ENCODE data around the gene UQCRH.

UQCRH gene

GRCh38 chr1:46342677-46343350, 39.3 kb downstream of the UQCRH start:
- ChIA-PET CTCF (interaction anchor here (0.6 to 2.6 kb wide), 4 partner anchors 9 to 64 kb away, joined by 3 to 14 read pairs (median 3); no protein-coding TSS in a partner anchor), POLR2A (no interaction called here)

GRCh38 chr1:46343351-46343695, 39.8 kb downstream of the UQCRH start:
- TF ChIP-seq ZBTB17 (tag by site-specific recombination; IDR thresholded peaks at IDR 0.05), result no peak
- no peak for TF ChIP-seq ZNF354C (tag by site-specific recombination; IDR thresholded peaks at IDR 0.05; ENCODE audit: borderline replicate concordance, low read depth)
- no peak for TF ChIP-seq ZFP69B (tag by site-specific recombination; IDR thresholded peaks at IDR 0.05)
- POLR2A ChIA-PET, result interaction anchor here (0.6 kb wide), 1 partner anchor 24 kb away, joined by 4 read pairs; no protein-coding TSS in a partner anchor
- H3K36me3 ChIP-seq (ENCODE audit: control insufficient read depth in 2 of 2, insufficient read depth in 1 of 2, low read length in 2 of 2), result peaks cover 3 to 55% of the 10 kb centered on the region in 2 experiments; a peak in 2 of 3 replicates

More at GRCh38 chr1:46342677-46343350, 39.3 kb downstream of the UQCRH start:
- H3K27ac ChIP-seq (ENCODE audit: extremely low read depth, low read depth, low read length), result no peak overlapping the region
- H3K36me3 ChIP-seq (ENCODE audit: control insufficient read depth in 2 of 2, insufficient read depth in 1 of 2, low read length in 2 of 2), result peaks cover 3 to 54% of the 10 kb centered on the region in 2 experiments; a peak in 2 of 3 replicates
- H3K4me1 ChIP-seq (ENCODE audit: control insufficient read depth, insufficient read depth, low read length), result no peaks in the 10 kb centered on the region; the same call in none of the 2 replicates
- TF ChIP-seq, protein P1, sequence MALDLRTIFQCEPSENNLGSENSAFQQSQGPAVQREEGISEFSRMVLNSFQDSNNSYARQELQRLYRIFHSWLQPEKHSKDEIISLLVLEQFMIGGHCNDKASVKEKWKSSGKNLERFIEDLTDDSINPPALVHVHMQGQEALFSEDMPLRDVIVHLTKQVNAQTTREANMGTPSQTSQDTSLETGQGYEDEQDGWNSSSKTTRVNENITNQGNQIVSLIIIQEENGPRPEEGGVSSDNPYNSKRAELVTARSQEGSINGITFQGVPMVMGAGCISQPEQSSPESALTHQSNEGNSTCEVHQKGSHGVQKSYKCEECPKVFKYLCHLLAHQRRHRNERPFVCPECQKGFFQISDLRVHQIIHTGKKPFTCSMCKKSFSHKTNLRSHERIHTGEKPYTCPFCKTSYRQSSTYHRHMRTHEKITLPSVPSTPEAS (tag by site-specific recombination; IDR thresholded peaks at IDR 0.05), result no peak
- TF ChIP-seq, protein P2, sequence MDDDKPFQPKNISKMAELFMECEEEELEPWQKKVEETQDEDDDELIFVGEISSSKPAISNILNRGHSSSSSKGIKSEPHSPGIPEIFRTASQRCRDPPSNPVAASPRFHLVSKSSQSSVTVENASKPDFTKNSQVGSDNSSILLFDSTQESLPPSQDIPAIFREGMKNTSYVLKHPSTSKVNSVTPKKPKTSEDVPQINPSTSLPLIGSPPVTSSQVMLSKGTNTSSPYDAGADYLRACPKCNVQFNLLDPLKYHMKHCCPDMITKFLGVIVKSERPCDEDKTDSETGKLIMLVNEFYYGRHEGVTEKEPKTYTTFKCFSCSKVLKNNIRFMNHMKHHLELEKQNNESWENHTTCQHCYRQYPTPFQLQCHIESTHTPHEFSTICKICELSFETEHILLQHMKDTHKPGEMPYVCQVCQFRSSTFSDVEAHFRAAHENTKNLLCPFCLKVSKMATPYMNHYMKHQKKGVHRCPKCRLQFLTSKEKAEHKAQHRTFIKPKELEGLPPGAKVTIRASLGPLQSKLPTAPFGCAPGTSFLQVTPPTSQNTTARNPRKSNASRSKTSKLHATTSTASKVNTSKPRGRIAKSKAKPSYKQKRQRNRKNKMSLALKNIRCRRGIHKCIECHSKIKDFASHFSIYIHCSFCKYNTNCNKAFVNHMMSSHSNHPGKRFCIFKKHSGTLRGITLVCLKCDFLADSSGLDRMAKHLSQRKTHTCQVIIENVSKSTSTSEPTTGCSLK (tag by site-specific recombination; IDR thresholded peaks at IDR 0.05), result no peak
- TF ChIP-seq, protein P3, sequence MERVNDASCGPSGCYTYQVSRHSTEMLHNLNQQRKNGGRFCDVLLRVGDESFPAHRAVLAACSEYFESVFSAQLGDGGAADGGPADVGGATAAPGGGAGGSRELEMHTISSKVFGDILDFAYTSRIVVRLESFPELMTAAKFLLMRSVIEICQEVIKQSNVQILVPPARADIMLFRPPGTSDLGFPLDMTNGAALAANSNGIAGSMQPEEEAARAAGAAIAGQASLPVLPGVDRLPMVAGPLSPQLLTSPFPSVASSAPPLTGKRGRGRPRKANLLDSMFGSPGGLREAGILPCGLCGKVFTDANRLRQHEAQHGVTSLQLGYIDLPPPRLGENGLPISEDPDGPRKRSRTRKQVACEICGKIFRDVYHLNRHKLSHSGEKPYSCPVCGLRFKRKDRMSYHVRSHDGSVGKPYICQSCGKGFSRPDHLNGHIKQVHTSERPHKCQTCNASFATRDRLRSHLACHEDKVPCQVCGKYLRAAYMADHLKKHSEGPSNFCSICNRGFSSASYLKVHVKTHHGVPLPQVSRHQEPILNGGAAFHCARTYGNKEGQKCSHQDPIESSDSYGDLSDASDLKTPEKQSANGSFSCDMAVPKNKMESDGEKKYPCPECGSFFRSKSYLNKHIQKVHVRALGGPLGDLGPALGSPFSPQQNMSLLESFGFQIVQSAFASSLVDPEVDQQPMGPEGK (tag by site-specific recombination; IDR thresholded peaks at IDR 0.05), result 0 out of 2 replicates have a peak, but pooled peaks have one; percentile 14
- H3K9me3 ChIP-seq (ENCODE audit: control insufficient read depth, insufficient read depth, low read depth, low read length), result no peaks in the 10 kb centered on the region
- no peak overlapping the region for H3K4me3 ChIP-seq (ENCODE audit: low read depth, low read length)

DNA sequence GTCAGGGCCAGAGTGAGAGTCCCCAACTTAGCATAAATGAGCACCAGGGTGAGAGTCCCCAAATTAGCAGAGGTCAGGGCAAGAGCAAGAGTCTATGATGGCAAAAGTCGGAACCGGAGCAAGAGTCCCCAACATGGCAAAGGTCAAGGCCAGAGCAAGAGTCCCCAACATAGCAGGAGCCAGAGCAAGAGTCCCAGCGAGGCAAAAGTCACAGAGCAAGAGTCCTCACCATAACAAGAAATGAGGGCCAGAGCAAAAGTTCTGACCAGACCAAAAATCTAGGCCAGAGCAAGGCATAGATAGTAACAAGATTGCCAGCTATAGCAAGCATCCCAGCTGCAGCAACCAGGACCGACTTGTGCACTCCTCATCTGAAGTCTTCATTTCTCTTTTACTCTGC, 40.2 kb downstream of the UQCRH start:
- TF ChIP-seq, protein P4, sequence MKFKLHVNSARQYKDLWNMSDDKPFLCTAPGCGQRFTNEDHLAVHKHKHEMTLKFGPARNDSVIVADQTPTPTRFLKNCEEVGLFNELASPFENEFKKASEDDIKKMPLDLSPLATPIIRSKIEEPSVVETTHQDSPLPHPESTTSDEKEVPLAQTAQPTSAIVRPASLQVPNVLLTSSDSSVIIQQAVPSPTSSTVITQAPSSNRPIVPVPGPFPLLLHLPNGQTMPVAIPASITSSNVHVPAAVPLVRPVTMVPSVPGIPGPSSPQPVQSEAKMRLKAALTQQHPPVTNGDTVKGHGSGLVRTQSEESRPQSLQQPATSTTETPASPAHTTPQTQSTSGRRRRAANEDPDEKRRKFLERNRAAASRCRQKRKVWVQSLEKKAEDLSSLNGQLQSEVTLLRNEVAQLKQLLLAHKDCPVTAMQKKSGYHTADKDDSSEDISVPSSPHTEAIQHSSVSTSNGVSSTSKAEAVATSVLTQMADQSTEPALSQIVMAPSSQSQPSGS (tag by site-specific recombination; IDR thresholded peaks at IDR 0.05; ENCODE audit: low read depth), result no peak
- TF ChIP-seq ZNF335 (tag by site-specific recombination; conservative IDR thresholded peaks at IDR 0.05) (no peak), RBAK (tag by site-specific recombination; IDR thresholded peaks at IDR 0.05) (no peak), ELK4 (IDR thresholded peaks at IDR 0.05; ENCODE audit: borderline replicate concordance, low read depth, low read length) (no peak), ZNF600 (tag by site-specific recombination; IDR thresholded peaks at IDR 0.05) (peak; percentile 68)
- POLR2A ChIA-PET, result interaction anchor here (0.6 kb wide), 1 partner anchor 24 kb away, joined by 4 read pairs; no protein-coding TSS in a partner anchor
- CTCF ChIA-PET, result interaction anchor here (1.0 to 2.6 kb wide), 3 partner anchors 10 to 63 kb away, joined by 3 to 14 read pairs (median 3); no protein-coding TSS in a partner anchor
- H3K36me3 ChIP-seq (ENCODE audit: control insufficient read depth in 2 of 2, insufficient read depth in 1 of 2, low read length in 2 of 2), result peaks cover 4 to 59% of the 10 kb centered on the region in 2 experiments; a peak in 2 of 3 replicates
- no peaks in the 10 kb centered on the region for H3K9me3 ChIP-seq (ENCODE audit: control insufficient read depth, insufficient read depth, low read depth, low read length)
- H3K27ac ChIP-seq (ENCODE audit: extremely low read depth, low read depth, low read length), result no peak overlapping the region
- H3K4me3 ChIP-seq (ENCODE audit: low read depth, low read length), result no peak overlapping the region
- H3K4me1 ChIP-seq (ENCODE audit: control insufficient read depth, insufficient read depth, low read length), result no peaks in the 10 kb centered on the region; the same call in none of the 2 replicates

More at GRCh38 chr1:46343351-46343695, 39.8 kb downstream of the UQCRH start:
- Histone ChIP-seq H3K4me1 (ENCODE audit: control insufficient read depth, insufficient read depth, low read length) (no peaks in the 10 kb centered on the region; the same call in none of the 2 replicates), H3K27ac (ENCODE audit: extremely low read depth, low read depth, low read length) (no peak overlapping the region), H3K9me3 (ENCODE audit: control insufficient read depth, insufficient read depth, low read depth, low read length) (no peaks in the 10 kb centered on the region), H3K4me3 (ENCODE audit: low read depth, low read length) (no peak overlapping the region)
- CTCF ChIA-PET, result interaction anchor here (1.0 to 2.6 kb wide), 2 partner anchors 10 to 63 kb away, joined by 3 to 14 read pairs; no protein-coding TSS in a partner anchor
